Aorta (tissue), 5 donors: ENCODE data around the gene RSRC1. TPM values are rescaled to one million over a fixed set of nuclear protein-coding genes. Genes with fewer than 3 reads are reported as not detected.
"Not testable (repeated sequence)": the region's sequence is repeated elsewhere in the genome, so short reads cannot be mapped to it uniquely, and the experiment has no call there.

Experiments used
- ATAC-seq: fragments of 200-7000 bp; cut with Tn5 transposase; one replicate; pipeline ENCODE4 v1.9.1; 2022; ENCODE audit warnings: moderate library complexity; ENCODE audit not compliant: low FRiP score
- DNase-seq, 2 donors: peaks; one replicate each; pipeline ENCODE4 v3.0.0-alpha.2; 2020
- H3K27ac ChIP-seq, 2 donors: one replicate each; pipeline ENCODE4 v1.5.1; 2013; ENCODE audit warnings: low read length in 2 of 2, mild to moderate bottlenecking in 2 of 2, moderate library complexity in 2 of 2, control low read depth in 1 of 2, inconsistent platforms in 1 of 2, low read depth in 1 of 2
- H3K27me3 ChIP-seq, 2 donors: one replicate each; pipeline ENCODE4 v1.6.1; 2013; ENCODE audit warnings: control low read depth in 1 of 2, low read length in 1 of 2, mild to moderate bottlenecking in 1 of 2, moderate library complexity in 1 of 2; ENCODE audit not compliant: insufficient read depth in 2 of 2, control insufficient read depth in 1 of 2
- H3K36me3 ChIP-seq, 2 donors: one replicate each; pipeline ENCODE4 v1.6.1; 2013; ENCODE audit warnings: control low read depth in 1 of 2, low read length in 1 of 2, mild to moderate bottlenecking in 1 of 2; ENCODE audit not compliant: insufficient read depth in 2 of 2, control insufficient read depth in 1 of 2
- H3K4me1 ChIP-seq, 2 donors: one replicate each; pipeline ENCODE4 v1.6.1; 2013; ENCODE audit warnings: low read length in 2 of 2, control low read depth in 1 of 2, mild to moderate bottlenecking in 1 of 2, moderate library complexity in 1 of 2; ENCODE audit not compliant: insufficient read depth in 2 of 2, control insufficient read depth in 1 of 2
- H3K4me3 ChIP-seq, 2 donors: one replicate each; pipeline ENCODE4 v1.5.1; 2013; ENCODE audit warnings: low read length in 2 of 2, control low read depth in 1 of 2, mild to moderate bottlenecking in 1 of 2
- H3K9me3 ChIP-seq: one replicate; pipeline ENCODE4 v1.6.1; 2013; ENCODE audit warnings: mild to moderate bottlenecking, low read length; ENCODE audit not compliant: control insufficient read depth
- WGBS, 2 donors: extraction: QIAGEN DNeasy Blood & Tissue Kit; methylation state at CpG; one replicate each; pipeline ENCODE4 v1.1.7; 2013; 5-methylcytosine and 5-hydroxymethylcytosine counted together
- intact Hi-C, 2 donors: fragments of 100-400 bp; cut with DNase I; formaldehyde crosslinking; loops; one replicate each; pipeline versions ENCODE4 v1.14.2 to v1.15.0; 2022
- polyA plus RNA-seq, 2 donors: library from polyadenylated mRNA; stranded (reverse); fragments of 200-250 nt; gene quantifications; one replicate each; pipeline ENCODE4 v1.2.3, GENCODE V29; 2013
- total RNA-seq, 2 donors: library from RNA; stranded (reverse); fragmentation: NEBNext Ultra II Directional; extraction: Animal tissue kit (Norgen Biotek cat#: 25700); gene quantifications; one replicate each; pipeline ENCODE4 v1.2.1, GENCODE V29; 2021
- donor health status: healthy with polysubstance abuse.
- donor health status: Bipolar disorder and iron deficiency.
- donor health status: DM: no; HTN: no; CAD: no.
- donor health status: DM: no; HTN: no; CAD: no.
- donor health status: DM: yes; HTN: yes; CAD: no.

Gene RSRC1
- total and polyA plus RNA-seq, 4 donors = 17.3 to 39.4 (median 28.4) TPM

GRCh38 chr3:158279609-158280008 lies 169.7 kb downstream of the RSRC1 start:
- DNase-seq (no peak), ATAC-seq (no peak)
- no peaks in the 10 kb centered on the region for H3K9me3 ChIP-seq
- no peaks in the 10 kb centered on the region for H3K36me3 ChIP-seq
- H3K4me1 ChIP-seq = no peaks in the 10 kb centered on the region
- H3K27me3 ChIP-seq = no peaks in the 10 kb centered on the region
- no peak overlapping the region for H3K27ac ChIP-seq
- no peak overlapping the region for H3K4me3 ChIP-seq
- intact Hi-C loops = no loop called here

- no peak for DNase-seq
- Histone ChIP-seq H3K36me3 (no peaks in the 10 kb centered on the region), H3K9me3 (no peaks in the 10 kb centered on the region), H3K27me3 (no peaks in the 10 kb centered on the region), H3K4me1 (no peaks in the 10 kb centered on the region), H3K4me3 (no peak overlapping the region), H3K27ac (no peak overlapping the region)
- intact Hi-C loops = no loop called here
- 60 to 84% methylated on average over 2 of the region's 2 CpGs for WGBS, 2 donors
- no peak for ATAC-seq
Observed at GRCh38 chr3:158295771-158296170, 185.9 kb downstream of the RSRC1 start.

- no peak for DNase-seq
- intact Hi-C loops = no loop called here
- H3K4me3 ChIP-seq = no peak overlapping the region
Observed at GRCh38 chr3:158297940-158298339, 188.1 kb downstream of the RSRC1 start.

GRCh38 chr3:158308236-158308928 lies 198.5 kb downstream of the RSRC1 start:
- Histone ChIP-seq H3K27ac (no peak overlapping the region), H3K27me3 (no peaks in the 10 kb centered on the region), H3K4me1 (no peaks in the 10 kb centered on the region), H3K4me3 (no peak overlapping the region), H3K36me3 (no peaks in the 10 kb centered on the region), H3K9me3 (no peaks in the 10 kb centered on the region)
- WGBS, 2 donors = 95 to 97% methylated on average over 8 of the region's 8 CpGs
- no peak for ATAC-seq
- intact Hi-C loops = no loop called here
- DNase-seq = no peak

More at GRCh38 chr3:158297940-158298339, 188.1 kb downstream of the RSRC1 start:
- no peak overlapping the region for H3K27ac ChIP-seq
- H3K36me3 ChIP-seq = no peaks in the 10 kb centered on the region
- H3K4me1 ChIP-seq = no peaks in the 10 kb centered on the region
- H3K9me3 ChIP-seq = no peaks in the 10 kb centered on the region
- ATAC-seq = no peak
- no peaks in the 10 kb centered on the region for H3K27me3 ChIP-seq

- intact Hi-C loops = no loop called here
- no peak overlapping the region for H3K4me3 ChIP-seq
- DNase-seq (no peak), ATAC-seq (no peak)
- H3K4me1 ChIP-seq = no peaks in the 10 kb centered on the region
- H3K27me3 ChIP-seq = no peaks in the 10 kb centered on the region
- H3K36me3 ChIP-seq = no peaks in the 10 kb centered on the region
- H3K27ac ChIP-seq = no peak overlapping the region
- no peaks in the 10 kb centered on the region for H3K9me3 ChIP-seq
Observed at GRCh38 chr3:158312560-158313141, 202.8 kb downstream of the RSRC1 start.

GRCh38 chr3:158313338-158313927 lies 203.5 kb downstream of the RSRC1 start:
- H3K4me3 ChIP-seq = no peak overlapping the region
- intact Hi-C loops = no loop called here
- no peaks in the 10 kb centered on the region for H3K4me1 ChIP-seq
- no peak for ATAC-seq
- H3K27ac ChIP-seq = no peak overlapping the region
- DNase-seq = no peak
- no peaks in the 10 kb centered on the region for H3K9me3 ChIP-seq
- no peaks in the 10 kb centered on the region for H3K36me3 ChIP-seq
- WGBS, 2 donors = 46 to 58% methylated on average over 3 of the region's 3 CpGs
- no peaks in the 10 kb centered on the region for H3K27me3 ChIP-seq

- intact Hi-C loops = no loop called here
- 96 to 98% methylated on average over 6 of the region's 6 CpGs for WGBS, 2 donors
- no peak for DNase-seq
- Histone ChIP-seq H3K27ac (no peak overlapping the region), H3K36me3 (no peaks in the 10 kb centered on the region), H3K27me3 (no peaks in the 10 kb centered on the region), H3K4me3 (no peak overlapping the region), H3K9me3 (no peaks in the 10 kb centered on the region), H3K4me1 (no peaks in the 10 kb centered on the region)
- ATAC-seq = no peak
Observed at GRCh38 chr3:158314426-158315357, 204.8 kb downstream of the RSRC1 start.

- H3K4me1 ChIP-seq, H3K27ac ChIP-seq, ATAC-seq, H3K36me3 ChIP-seq, DNase-seq, intact Hi-C loops, H3K27me3 ChIP-seq, H3K4me3 ChIP-seq, H3K9me3 ChIP-seq: not testable (repeated sequence)
- WGBS, 2 donors = 33 to 45% methylated on average over 21 of the region's 21 CpGs
Observed at GRCh38 chr3:158329696-158330441, 220.0 kb downstream of the RSRC1 start.
